ENCODE data around the gene KIF26B. TPM values are rescaled to one million over a fixed set of nuclear protein-coding genes. Genes with fewer than 3 reads are reported as not detected.

KIF26B gene
- total RNA-seq, 1 donor from 2014 or later: 3.4 TPM

DNA sequence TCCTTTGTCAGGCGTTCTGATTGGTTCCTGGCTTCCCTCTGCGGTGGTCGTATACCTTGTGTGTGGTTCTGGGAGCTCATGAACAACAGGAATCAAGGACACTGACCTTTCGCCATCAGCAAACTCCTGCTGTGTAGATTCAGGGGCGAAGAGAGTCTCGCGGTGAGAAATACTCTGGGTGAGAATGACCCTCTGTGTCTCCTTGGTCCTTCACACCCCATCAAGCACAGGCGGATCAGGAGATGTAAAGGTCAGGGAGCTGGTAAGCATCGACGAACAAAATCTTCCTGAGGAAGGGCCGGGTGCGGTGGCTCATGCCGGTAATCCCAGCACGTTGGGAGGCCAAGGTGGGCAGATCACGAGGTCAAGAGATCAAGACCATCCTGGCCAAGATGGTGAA lies 207.2 kb downstream of the KIF26B start:
- Mint-ChIP-seq H3K4me3 (ENCODE audit: unreplicated experiment) (no peak overlapping the region), H3K27me3 (ENCODE audit: unreplicated experiment) (peaks cover 1% of the 10 kb centered on the region), H3K9me3 (ENCODE audit: unreplicated experiment) (no peaks in the 10 kb centered on the region), H3K27ac (ENCODE audit: unreplicated experiment) (no peak overlapping the region), H3K36me3 (ENCODE audit: low read depth, unreplicated experiment) (no peaks in the 10 kb centered on the region), H3K4me1 (ENCODE audit: unreplicated experiment) (no peaks in the 10 kb centered on the region)
- no peak for DNase-seq (ENCODE audit: low spot score)
- TF ChIP-seq, protein P1, sequence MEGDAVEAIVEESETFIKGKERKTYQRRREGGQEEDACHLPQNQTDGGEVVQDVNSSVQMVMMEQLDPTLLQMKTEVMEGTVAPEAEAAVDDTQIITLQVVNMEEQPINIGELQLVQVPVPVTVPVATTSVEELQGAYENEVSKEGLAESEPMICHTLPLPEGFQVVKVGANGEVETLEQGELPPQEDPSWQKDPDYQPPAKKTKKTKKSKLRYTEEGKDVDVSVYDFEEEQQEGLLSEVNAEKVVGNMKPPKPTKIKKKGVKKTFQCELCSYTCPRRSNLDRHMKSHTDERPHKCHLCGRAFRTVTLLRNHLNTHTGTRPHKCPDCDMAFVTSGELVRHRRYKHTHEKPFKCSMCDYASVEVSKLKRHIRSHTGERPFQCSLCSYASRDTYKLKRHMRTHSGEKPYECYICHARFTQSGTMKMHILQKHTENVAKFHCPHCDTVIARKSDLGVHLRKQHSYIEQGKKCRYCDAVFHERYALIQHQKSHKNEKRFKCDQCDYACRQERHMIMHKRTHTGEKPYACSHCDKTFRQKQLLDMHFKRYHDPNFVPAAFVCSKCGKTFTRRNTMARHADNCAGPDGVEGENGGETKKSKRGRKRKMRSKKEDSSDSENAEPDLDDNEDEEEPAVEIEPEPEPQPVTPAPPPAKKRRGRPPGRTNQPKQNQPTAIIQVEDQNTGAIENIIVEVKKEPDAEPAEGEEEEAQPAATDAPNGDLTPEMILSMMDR (IDR thresholded peaks at IDR 0.05; ENCODE audit: unreplicated experiment): no peak

DNA sequence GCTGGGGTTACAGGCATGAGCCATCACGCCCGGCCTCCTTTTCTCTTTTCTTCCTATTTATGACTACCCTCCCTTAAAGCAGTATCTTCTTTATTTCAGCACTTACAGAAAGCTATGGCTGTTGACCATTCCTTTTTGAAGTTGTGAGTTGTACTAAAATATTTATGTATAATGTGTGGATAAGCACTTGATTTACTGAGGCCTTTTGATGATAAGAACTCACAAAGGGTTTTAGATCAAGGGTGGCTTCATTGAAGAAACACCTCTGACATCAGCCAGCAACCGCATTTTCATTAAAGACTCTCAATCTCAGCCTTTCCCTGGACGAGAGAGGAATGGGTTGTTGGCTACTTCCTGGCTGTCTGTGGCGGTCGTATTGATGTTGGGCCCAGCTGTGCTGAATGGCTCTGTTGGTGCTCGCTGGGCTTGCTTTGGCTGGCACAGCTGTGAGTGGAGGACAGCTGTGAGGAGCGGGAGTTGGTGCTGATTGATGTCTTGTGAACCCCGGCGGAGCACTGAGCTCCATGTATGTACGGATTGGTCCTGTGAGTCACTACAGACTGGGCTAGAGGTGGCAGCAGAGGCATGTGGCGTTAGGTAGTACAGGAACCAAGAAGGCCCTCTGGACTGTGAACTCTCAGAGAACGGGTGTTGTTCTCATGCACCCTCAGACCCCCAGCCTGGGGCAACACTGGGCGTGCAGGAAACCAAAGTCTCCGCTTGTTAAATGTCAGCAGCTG lies 208.8 kb downstream of the KIF26B start:
- TF ChIP-seq, protein P1 (IDR thresholded peaks at IDR 0.05; ENCODE audit: unreplicated experiment): no peak
- no peaks in the 10 kb centered on the region for H3K9me3 Mint-ChIP-seq (ENCODE audit: unreplicated experiment)

DNA sequence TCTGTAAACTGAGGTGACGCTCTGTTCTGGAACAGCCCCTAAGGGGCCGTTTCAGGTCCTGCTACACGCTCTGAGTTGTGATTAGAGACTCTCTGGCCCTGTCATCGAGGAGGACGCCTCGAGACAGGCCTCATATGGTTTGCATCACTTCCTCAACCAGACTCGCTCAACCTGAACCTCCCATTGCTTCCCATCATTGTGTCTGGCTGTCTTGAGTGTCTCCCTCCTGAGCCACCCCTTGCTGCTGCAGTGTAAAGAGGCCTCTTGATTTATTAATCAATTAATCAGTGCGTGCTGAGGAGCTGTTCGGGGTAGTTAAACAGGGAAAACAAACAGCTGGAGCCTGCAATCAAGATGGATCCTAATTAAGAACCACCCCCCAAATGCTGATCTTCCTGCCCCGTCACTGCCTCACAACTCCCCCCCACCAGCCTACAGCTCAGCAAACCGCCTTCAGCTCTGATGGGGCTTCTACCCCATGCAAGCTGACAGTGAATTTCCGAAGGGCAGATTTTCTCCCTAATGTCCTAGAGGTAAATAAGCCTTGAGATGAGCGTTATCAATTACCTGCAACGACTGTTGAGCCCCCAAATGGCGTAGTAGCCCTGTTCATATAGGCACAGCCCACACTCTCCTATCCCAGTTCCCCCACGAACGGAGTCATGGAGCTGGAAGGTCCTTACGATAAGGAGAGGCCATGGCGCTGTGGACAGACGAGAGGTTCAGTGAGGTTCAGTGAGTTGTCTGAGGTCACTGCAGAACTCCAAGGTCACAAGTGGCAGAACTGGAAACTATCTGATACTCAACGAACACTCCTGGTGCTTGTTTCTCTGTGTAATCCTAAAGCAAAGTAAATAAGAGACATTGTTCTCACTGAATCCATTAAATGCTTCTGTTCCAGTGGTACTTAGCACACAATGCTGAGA lies 210.6 kb downstream of the KIF26B start:
- Mint-ChIP-seq H3K36me3 (ENCODE audit: low read depth, unreplicated experiment) (no peaks in the 10 kb centered on the region), H3K27ac (ENCODE audit: unreplicated experiment) (no peak overlapping the region), H3K4me3 (ENCODE audit: unreplicated experiment) (no peak overlapping the region), H3K9me3 (ENCODE audit: unreplicated experiment) (no peaks in the 10 kb centered on the region), H3K27me3 (ENCODE audit: unreplicated experiment) (peaks cover 1% of the 10 kb centered on the region), H3K4me1 (ENCODE audit: unreplicated experiment) (no peaks in the 10 kb centered on the region)
- no peak for DNase-seq (ENCODE audit: low spot score)
- TF ChIP-seq, protein P1 (IDR thresholded peaks at IDR 0.05; ENCODE audit: unreplicated experiment): no peak

More for the DNA sequence above, 208.8 kb downstream of the KIF26B start:
- no peak overlapping the region for H3K4me3 Mint-ChIP-seq (ENCODE audit: unreplicated experiment)
- H3K27ac Mint-ChIP-seq (ENCODE audit: unreplicated experiment): no peak overlapping the region
- H3K4me1 Mint-ChIP-seq (ENCODE audit: unreplicated experiment): no peaks in the 10 kb centered on the region
- peaks cover 1% of the 10 kb centered on the region for H3K27me3 Mint-ChIP-seq (ENCODE audit: unreplicated experiment)
- H3K36me3 Mint-ChIP-seq (ENCODE audit: low read depth, unreplicated experiment): no peaks in the 10 kb centered on the region
- no peak for DNase-seq (ENCODE audit: low spot score)

DNA sequence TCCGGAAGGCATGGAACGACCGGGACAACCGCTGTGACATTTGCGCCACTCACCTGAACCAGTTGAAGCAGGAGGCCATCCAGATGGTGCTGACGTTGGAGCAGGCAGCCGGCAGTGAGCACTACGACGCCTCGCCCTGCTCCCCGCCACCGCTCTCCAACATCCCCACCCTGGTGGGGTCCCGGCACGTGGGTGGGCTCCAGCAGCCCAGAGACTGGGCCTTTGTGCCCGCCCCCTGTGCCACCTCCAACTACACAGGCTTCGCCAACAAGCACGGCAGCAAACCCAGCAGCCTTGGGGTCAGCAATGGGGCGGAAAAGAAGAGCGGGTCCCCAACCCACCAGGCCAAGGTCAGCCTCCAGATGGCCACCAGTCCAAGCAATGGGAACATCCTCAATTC lies 212.1 kb downstream of the KIF26B start:
- Mint-ChIP-seq H3K27me3 (ENCODE audit: unreplicated experiment) (peaks cover 1% of the 10 kb centered on the region), H3K36me3 (ENCODE audit: low read depth, unreplicated experiment) (peaks cover 5% of the 10 kb centered on the region), H3K4me1 (ENCODE audit: unreplicated experiment) (no peaks in the 10 kb centered on the region), H3K9me3 (ENCODE audit: unreplicated experiment) (no peaks in the 10 kb centered on the region), H3K4me3 (ENCODE audit: unreplicated experiment) (no peak overlapping the region), H3K27ac (ENCODE audit: unreplicated experiment) (no peak overlapping the region)
- DNase-seq (ENCODE audit: low spot score): no peak
- TF ChIP-seq, protein P1 (IDR thresholded peaks at IDR 0.05; ENCODE audit: unreplicated experiment): no peak
